OCI-LY1 (cell line): ENCODE measurements around the gene SMARCD2.

Experiments used
- EZH2 ChIP-seq: fragments of 200-600 bp; sonication (generic), shearing (Covaris generic); IDR thresholded peaks from 2 replicates; pipeline ENCODE4 v1.8.0; 2017; ENCODE audit warnings: borderline replicate concordance, mixed run types, mild to moderate bottlenecking, antibody characterized with exemption, low read length, moderate library complexity, mixed read lengths
- TF ChIP-seq, protein P1 (sequence below): fragments of 200-600 bp; sonication (generic), shearing (Covaris generic); IDR thresholded peaks from 2 replicates; pipeline ENCODE4 v1.5.1; 2017; ENCODE audit warnings: mild to moderate bottlenecking, antibody characterized with exemption, low read length, moderate library complexity, mixed read lengths

DNA sequence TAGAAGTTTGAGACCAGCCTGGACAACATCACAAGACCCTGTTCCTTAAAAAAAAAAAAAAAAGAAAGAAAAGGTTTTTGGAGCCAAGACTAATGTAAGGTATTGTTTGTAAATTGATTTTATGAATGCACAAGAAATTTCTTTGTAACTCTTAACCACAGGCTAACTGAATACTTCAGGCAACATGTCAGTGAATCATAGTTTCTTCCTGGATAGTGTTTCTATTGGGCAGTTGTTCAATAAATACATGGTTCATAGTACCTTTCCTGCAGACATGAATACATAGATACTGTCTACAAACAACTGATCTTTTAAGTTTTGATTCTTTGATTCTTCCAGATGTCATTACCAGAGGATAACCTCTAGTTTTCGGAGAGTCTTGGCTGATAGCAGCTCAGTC lies 56.9 kb downstream of the SMARCD2 start:
- TF ChIP-seq, protein P1, sequence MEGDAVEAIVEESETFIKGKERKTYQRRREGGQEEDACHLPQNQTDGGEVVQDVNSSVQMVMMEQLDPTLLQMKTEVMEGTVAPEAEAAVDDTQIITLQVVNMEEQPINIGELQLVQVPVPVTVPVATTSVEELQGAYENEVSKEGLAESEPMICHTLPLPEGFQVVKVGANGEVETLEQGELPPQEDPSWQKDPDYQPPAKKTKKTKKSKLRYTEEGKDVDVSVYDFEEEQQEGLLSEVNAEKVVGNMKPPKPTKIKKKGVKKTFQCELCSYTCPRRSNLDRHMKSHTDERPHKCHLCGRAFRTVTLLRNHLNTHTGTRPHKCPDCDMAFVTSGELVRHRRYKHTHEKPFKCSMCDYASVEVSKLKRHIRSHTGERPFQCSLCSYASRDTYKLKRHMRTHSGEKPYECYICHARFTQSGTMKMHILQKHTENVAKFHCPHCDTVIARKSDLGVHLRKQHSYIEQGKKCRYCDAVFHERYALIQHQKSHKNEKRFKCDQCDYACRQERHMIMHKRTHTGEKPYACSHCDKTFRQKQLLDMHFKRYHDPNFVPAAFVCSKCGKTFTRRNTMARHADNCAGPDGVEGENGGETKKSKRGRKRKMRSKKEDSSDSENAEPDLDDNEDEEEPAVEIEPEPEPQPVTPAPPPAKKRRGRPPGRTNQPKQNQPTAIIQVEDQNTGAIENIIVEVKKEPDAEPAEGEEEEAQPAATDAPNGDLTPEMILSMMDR, result no peak
- TF ChIP-seq EZH2, result no peak
